Measurements from ENCODE around the gene SPDYE2B.
"Not testable (repeated sequence)": the region's sequence is repeated elsewhere in the genome, so short reads cannot be mapped to it uniquely, and the experiment has no call there.

The SPDYE2B gene

DNA sequence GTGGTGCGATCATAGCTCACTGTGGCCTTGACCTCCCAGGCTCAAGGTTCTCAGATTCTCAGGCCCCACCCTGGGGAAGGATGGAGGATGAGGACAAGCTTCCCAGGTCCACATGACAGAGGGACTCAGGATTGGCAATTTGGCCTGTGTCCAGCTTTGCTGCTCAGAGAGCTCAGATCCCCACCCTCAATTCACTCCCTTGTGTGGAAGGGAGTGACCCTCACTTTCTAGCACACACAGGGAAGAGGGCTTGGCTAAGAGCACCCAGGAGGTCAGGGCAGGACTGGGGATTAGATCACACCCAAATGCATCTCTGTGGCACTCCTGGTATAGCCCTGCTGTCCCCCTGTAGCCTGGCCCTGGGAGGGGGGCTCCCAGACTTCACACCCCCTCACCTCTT is 6.7 kb upstream of the SPDYE2B start:
- not testable (repeated sequence) for DNase-seq

DNA sequence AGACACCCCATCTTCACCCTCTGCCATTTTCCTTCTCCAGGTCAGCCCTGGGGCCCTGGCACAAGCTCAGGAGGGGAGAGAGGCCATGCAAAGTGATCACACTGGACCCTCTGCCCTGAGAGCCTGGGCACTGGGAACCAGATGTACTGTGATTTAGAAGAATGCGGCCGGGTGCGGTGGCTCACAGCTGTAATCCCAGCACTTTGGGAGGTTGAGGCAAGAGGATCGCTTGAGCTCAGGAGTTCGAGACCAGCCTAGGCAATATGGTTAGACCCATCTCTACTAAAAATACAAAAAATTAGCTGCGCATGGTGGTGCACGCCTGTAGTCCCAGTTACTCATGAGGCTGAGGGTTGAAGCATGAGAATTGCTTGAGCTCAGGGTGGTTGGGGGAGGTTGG is 2.3 kb upstream of the SPDYE2B start:
- not testable (repeated sequence) for DNase-seq

DNA sequence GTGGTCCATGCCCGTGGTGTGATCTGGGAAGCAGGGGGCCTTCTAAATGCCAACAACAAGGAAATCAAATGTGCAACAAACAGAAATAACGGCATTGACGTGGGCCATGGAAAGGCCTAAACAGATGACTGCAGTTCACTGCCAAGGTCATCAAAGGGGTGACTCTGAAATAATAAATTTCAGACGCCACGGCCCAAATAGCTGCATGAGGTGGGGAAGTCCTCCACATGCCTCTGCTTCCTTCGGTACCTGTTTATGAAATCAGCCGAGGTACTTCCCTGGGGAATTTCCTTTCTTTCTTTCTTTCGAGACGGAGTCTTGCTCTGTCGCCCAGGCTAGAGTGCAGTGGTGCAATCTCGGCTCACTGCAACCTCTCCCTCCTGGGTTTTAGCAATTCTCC is 14.6 kb downstream of the SPDYE2B start:
- DNase-seq, result not testable (repeated sequence)

DNA sequence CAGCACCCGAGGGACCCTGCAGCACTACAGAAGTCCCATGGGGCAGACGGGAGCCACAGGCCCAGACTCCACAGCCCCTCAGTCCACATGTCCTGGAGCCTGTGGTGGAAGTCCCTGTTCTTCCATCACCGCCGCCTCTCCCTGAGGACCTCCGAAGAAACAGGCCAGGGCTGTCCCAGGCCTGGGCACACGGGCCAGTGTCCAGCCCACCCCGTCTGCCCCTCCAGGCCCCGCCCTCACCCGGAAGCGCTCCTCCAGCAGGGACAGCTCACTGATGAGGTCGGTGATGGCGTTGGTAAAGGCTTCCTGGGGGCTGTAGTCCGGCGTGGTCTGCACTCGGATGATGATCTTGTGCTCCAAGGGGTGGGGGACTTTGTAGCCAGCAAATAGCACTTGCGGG is 16.7 kb downstream of the SPDYE2B start:
- DNase-seq, result not testable (repeated sequence)

DNA sequence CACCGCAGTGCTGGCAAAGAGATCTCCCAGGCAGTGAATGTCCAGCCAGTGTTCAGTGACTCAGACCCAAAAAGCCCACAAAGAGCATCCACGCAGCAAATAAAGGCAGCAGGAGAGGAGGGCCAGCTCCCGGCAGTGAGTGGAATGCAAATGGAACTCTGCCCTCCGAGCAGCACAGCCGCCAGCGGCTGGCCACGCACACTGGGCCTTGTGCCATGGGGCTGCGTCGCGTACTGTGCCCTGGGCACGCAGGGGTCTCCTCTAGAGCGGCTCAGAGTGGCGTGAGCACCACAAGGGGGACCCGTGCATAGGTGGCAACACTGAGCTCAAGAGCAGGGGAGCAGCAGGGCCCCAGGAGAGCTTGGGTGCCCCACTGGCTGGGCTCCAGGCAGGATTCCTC is 17.4 kb downstream of the SPDYE2B start:
- not testable (repeated sequence) for DNase-seq

DNA sequence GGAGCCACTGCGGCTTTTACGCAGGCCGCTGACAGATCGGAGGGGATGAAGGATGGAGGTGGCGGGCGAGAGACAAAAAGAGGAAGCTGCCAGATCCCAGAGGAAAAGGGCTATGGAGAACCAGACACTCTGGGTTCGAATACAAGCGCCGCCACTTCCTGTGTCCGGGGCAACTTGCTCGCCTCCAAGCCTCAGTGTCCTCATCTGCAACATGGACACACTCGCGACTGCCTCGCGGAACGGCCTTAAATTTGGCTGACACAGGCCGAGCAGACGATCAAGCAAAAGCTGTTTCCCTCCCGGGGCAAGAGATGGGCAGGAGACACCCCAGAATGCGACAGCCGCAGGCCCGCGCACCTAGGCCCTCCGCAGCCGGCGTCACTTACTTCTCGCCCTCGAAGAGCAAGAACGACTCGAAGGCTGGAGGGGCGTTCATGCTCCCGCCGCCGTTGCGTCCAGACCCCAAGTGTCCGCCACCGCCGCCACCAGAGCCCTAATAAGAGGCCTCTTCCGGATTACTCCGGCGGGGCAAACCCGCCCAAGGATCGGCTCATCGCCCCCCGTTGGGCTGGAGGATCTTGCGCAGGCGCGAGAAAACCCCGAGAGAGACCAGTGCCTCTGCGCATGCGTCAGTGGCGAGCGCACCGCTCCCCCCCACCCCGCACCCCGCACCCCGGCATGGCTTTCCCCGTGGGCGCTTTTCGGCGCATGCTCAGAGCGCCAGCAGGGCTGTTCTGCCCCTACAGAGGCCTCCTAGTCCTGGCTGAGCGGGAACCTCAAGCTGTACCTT is 21.2 kb downstream of the SPDYE2B start, which contains the start of gene POLR2J2:
Gene POLR2J2, minus strand, starts transcription at position 498 of the 790 bp plus-strand sequence. Its CDS starts 62 bp downstream, at position 436.
- DNase-seq, result not testable (repeated sequence)

DNA sequence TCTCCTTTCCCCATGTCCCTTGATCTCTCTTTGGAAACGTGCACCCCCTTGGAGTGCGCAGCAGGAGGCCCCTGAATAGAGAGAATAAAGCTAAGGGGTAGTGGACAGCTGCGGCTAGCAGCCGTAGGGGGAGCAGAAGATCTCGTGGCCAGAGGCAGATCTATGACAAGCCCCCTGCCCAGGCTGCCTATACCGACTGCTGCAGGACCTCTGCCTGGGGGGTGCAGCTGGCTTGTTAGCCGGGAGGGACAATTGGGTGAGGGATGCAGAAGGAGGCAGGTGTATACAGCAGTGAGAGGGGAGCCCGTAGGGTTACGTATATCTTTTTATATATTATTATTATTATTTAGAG is 21.8 kb downstream of the SPDYE2B start:
- not testable (repeated sequence) for DNase-seq

DNA sequence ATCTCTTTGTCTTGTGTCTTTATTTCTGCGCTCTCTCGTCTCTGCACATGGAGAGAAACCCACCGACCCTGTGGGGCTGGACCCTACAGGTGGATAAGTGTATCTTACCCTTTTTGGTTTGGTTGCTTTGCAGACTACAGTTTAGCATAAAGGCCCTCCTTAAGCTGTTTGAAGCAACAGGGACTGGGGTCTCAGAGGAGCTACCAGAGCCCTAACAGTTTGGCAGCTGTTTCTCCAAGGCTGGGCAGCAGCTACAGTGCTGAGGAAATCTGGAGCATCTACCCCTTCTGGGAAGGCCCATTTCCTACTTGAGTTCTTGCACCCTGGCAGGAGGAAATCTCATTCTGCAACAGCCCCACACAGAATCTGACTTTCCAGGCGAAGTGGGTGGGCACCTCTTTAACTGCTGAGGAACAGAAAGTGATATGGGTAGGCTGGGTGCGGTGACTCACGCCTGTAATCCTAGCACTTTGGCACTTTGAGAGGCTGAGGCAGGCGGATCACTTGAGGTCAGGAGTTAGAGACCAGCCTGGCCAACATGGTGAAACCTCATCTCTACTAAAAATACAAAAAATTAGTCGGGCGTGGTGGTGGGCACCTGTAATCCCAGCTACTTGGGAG is 23.4 kb downstream of the SPDYE2B start:
- DNase-seq, result not testable (repeated sequence)

DNA sequence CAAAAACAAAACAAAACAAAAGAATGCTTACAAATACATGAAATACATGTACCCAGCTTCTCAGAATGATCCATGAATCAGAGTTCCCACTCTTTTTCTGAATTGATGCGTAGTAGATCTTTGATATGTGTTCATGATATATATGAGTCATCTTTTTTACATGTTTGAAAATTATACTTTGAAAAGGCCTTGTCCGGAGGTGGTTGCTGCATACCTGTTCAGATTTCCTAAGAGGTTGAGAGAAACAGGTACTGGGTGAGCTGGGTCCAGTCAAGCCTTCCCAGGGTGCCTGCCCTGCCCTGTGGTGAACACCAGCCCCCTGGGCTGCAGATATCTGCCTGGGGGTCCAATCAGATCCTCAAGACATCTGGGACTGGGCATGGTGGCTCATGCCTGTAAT is 25.4 kb downstream of the SPDYE2B start:
- DNase-seq, result not testable (repeated sequence)

DNA sequence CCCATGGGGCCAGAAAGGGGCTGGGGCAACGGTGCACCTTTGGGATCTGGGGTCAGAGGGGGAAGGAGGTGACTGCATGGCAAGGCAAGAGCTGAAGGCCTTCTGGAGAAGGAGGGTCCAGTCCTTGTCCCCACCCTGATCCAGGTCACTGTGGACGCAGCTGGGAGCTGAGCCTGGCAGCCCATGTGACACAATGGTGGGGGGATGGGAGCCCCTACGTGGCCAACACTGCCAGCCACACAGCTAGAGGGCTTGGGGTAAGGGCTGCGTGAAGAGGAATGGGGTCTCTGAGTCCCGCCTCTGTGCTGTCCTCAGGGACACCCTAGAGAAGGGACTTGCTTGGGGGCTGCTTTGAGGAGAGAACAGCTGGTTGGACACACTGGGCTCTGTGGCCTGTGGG is 30.7 kb downstream of the SPDYE2B start:
- DNase-seq, result not testable (repeated sequence)

DNA sequence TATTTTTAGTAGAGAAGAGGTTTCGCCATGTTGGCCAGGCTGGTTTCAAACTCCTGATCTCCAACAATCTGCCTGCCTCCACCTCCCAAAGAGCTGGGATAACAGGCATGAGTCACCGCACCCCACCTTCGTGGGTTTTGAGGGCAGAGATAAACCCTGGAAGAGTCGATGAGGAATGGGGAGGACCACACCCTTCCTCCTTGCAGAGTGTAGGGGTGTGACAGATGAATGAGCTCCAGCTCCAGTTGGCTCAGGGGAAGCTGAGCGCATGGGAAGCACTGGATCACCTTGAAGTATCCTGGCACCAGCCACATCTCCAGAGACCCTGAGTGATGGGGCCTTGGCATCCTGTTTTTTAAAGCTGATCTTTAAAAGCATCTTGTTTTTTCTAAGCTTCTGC is 32.4 kb downstream of the SPDYE2B start:
- DNase-seq, result not testable (repeated sequence)

DNA sequence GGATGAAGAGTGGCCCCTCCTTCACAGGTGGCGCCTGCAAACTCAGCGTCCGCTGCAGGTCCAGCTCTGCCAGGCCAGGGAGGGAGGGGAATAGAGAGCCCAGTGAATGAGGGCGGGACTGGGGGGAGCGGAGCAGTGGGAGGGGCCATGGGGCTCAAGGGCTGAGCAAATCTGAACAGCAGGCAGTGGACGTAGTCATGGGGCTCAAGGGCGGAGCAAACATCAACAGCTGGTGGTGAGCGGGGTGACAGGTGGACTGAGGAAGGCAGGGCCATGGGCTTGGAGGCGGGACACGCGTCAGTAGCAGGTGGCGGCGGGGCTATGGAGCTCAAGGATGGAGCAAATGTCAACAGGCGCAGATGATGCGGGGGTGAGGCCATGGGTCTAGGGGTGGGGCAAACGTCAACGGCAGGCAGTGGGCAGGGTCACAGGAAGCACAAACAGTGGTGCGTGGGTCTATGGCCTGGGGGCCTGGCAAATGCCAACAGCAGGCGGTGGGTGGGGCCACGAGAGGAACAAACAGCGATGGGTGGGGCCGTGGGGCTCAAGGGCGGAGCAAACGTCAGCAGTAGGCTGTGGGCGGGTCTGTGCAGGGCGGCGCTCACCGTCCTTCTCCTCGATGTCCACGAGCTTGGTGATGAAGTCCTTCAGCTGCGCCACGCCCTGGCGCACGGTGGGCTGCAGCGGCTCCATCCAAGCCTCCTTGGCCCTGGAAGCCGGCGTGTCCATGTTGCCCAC is 38.3 kb downstream of the SPDYE2B start:
- DNase-seq, result not testable (repeated sequence)

DNA sequence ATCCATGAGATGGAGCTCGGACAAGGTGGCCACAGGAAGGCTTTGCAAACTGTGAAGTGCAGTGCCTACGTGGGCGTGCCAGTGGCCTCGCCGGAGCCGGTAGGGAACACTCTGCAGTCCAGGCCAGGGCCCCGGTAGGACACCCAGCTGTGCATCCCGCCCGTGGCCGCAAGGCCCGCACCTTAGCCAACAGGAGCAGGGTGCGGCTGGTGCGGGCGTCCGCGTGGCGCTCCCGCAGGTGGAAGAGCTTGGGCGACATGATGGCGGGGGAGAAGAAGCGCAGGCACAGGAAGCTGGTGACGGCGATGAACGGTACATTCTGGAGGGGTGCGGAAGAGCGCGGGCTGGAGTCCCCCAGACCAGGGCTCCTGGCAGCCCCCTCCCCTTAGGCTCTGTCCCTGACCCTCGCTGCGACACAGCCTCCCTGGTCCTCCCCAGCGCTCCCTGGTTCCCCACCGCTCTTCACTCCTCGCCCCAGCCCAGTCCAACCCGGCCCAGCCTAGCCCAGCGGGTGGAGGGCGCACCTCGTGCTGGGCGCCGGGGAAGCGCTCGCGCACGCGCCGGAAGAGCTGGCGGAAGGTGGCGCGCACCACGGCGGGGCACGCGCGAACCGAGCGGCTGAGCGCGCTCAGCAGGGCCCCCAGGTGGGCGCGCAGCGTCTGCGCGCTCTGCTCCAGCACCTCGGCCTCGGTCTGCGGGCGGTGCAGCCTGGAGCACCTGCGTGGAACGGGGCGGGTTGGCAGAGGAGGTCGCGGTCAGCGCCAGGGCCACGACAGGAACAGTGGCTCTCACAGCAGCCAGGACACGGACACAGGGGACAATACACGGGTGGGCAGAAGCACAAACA is 39.5 kb downstream of the SPDYE2B start:
- DNase-seq, result not testable (repeated sequence)

DNA sequence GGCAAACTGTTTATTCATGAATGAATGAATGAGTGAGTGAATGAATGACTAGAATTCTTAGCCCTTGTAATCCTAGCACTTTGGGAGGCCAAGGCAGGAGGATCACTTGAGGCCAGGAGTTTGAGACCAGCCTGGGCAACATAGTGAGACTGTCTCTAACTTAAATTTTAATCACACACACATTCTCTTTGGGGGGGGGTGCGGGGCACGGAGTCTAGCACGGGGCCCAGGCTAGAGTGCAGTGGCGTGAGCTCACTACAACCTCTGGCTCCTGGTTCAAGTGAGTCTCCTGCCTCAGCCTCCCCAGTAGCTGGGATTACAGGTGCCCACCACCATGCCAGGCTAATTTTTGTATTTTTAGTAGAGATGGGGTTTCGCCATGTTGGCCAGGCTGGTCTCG is 40.5 kb downstream of the SPDYE2B start:
- not testable (repeated sequence) for DNase-seq

DNA sequence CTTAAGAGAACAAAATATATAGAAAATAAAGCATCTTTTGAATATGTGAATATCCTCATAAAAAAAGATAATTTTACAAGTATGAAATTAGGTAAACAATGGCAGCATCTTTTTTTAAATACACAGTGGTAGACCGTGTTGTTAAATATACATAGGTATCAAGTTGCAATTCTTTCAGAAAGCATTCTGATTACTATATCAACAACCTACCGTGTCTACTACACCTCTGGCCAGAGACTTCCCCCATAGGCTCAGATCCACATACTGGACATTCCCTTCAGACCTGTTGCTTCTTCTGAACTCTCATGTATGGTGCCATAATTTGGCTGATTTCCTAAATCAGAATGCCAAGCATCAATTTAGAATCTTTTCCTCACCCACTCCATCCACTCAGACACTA is 43.9 kb downstream of the SPDYE2B start:
- DNase-seq, result not testable (repeated sequence)

DNA sequence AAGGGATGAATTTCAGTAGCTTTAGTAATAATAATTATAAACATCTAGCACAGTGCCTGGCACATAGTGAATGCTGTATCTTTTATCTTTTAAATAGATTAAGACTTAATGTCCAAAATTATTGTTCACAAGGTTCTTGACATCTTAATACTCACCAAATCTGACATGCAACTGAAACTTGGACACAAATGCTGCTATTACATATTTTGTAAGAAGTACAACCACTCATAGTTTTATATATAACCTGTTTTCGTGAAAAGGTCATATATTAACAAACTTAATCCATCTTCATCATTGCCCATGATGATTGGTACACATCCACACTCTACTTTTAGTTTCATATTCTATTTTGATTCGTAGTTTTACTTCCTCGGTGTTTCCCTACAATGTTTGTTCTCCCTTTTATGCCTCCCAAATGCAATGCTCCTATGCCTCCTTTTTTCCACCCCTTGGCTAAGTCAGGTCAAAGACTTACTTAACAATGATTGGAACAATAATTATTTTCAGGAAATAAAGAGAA is 45.0 kb downstream of the SPDYE2B start:
- DNase-seq, result not testable (repeated sequence)

DNA sequence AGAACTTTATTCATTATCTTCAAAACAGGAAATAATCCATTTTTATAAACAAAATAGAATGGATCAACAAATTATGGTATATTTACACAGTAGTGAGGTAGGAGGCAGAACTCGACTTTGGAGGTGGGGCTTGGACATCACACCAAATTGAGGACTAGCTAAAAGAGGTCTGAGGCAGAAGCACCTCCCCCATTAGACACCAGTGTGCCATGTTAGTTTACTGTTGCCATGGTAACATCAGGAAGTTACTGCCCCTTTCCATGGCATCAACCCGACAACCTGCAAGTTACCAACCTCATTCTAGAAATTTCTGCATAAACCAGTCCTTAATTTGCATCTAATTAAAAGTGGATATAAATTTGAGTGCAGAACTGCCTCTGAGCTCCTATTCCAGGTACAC is 45.9 kb downstream of the SPDYE2B start:
- DNase-seq, result not testable (repeated sequence)

DNA sequence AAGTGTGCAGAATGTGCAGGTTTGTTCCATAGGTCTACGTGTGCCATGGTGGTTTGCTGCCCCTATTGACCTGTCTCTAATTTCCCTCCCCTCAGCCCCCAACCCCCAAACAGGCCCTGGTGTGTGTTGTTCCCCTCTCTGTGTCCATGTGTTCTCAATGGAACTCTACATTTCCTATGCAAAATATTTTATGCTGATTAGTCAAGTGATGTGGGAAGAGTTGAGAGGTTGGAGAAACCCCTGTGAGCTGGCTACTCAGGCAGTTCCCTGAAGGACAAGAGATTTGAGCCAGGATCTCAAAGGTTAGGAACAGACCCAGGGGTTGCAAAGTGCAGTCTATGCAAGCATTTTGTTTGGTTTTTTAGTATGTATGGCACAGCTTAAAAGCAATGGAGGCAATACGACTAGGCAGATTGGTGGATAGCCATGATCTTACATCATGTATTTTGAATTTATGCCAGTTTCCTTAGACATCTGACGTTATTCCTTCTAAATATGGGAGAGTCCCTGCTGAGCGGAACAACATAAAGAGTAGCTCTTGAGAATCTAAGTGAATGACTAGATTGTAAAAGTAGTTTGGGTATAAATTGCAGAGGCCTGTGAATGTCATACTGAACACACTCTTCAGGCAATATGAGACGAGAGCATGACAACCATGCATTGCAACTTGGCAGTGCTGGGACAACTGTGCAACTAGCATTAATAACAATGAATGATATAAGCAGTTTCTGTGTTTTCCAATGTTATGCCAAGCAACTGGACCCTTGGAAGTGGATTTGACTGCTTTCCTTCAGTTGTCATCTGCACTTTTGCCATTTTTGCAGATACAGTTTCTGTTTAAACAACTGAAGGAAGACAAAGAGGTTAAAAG is 47.8 kb downstream of the SPDYE2B start:
- DNase-seq, result not testable (repeated sequence)

DNA sequence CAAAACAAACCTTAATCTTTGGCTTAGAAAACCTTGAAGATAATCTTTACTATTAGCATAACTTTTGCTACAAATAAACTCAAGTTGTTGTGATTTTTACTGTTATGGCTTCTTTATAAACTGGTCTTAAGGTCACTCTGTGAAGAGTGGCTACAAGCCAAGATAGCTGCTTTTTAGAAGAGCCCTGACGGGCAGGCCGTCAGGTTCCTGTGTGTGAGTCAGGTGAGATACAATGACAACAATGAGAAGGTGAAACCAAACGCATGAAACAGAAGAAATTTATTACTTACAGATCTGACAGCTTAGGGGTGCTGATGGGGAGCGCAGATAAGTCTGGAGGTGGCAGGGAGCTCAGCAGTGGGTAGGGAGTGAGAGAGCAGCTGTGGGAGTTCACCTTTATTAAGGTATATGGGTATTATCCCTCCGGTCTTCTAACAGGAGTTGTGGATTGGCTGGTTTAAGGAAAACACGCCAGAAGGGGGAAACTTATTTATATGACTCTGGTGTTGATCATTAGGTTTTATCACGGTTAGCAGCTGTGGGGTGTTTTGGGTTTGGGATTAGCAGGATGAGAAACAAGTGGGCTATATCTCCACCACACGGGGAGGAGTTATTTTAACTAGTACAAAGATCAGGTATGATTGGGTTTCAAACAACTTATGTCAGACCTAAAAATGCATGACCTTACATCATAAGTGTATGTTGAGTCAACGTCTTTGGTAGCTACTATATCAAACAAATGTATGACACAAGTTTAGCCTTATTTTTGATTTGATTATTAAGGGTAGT is 49.0 kb downstream of the SPDYE2B start:
- not testable (repeated sequence) for DNase-seq

Measured in effector CD8-positive, alpha-beta T cell (primary cell).